HG03095 (cell line): Measurements from ENCODE around the gene RANBP9.

Experiments used
- ATAC-seq: cut with Tn5 transposase; IDR thresholded peaks from one replicate; pipeline ENCODE4 v1.9.1; 2021; ENCODE audit warnings: moderate library complexity; ENCODE audit not compliant: unreplicated experiment

RANBP9 gene

GRCh38 chr6:13604546-13605416, 106.9 kb downstream of the RANBP9 start:
- no peak for ATAC-seq

DNA sequence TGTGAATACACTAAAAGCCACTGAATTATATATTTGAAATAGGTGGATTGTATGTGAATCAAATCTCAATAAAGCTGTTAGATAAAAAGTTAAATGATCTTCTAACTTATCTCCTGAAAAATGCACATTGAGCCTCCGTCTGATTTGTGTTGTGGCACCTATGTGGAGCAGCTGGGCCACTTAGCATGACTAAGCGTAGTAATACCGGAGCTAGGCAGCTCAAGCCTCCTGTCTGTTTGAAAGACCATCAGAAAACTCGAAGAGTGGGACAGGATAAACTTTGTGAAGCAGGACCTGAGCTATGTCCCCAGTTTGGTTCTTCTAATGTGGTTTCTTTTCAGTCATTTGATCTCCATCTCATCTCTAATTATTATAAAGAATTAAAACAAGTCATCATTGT, 107.5 kb downstream of the RANBP9 start:
- ATAC-seq, result no peak

DNA sequence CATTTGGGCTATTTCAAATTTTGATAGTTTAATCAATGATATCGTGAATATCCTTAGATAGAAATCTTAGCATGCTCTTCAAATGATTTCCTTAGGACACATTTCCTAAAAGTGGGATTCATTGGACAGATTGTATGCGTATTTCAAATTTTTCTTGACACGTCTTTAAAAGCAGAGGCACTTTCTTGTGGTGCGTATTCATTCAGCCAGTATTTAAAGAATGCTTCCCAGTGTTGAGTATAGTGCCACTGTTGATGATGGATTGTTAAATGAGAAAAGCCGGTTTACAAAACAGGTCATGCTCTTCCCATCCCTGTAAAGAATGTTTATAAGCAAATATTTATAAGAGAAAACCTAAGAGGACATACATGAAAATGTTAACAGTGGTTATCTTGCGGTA, 111.6 kb downstream of the RANBP9 start:
- no peak for ATAC-seq

DNA sequence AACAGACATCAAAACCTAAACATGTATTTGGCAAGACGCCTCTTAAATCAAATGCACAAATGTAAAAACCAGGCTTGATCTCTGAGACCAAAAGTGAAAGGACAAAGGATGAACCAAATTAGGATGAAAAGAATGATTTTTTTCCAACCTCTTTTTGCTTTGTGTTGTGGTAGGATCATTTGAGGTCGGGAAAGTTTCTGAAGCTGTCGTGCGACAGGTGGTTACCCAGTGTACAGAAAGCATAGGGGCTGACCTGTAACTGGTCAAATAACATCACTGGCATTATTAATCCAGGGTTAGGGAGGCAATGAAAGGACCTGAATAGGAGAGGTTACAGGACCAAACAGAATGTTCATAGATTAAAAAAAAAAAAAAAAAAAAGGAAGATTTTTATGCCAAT, 114.6 kb downstream of the RANBP9 start:
- no peak for ATAC-seq

DNA sequence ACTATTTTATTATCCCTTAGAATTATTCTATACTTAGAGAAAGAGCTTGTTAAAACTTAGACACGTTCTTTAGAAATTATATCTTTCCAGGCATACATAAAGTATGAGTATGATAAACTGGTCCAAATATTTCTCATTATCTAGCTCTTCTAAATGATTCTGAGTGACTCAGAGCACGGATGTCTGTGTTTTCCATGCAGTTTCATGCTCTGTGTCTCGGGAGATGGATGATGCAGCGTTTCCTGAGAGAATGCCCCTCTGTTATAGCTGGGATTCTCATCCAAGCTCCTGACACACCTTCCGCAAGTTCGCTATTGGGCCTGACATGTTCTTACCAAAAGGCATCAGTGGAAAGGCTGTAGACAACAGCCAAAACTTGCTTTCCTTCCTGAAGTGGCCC, 117.9 kb downstream of the RANBP9 start:
- no peak for ATAC-seq

GRCh38 chr6:13593103-13593502, 118.5 kb downstream of the RANBP9 start:
- no peak for ATAC-seq

DNA sequence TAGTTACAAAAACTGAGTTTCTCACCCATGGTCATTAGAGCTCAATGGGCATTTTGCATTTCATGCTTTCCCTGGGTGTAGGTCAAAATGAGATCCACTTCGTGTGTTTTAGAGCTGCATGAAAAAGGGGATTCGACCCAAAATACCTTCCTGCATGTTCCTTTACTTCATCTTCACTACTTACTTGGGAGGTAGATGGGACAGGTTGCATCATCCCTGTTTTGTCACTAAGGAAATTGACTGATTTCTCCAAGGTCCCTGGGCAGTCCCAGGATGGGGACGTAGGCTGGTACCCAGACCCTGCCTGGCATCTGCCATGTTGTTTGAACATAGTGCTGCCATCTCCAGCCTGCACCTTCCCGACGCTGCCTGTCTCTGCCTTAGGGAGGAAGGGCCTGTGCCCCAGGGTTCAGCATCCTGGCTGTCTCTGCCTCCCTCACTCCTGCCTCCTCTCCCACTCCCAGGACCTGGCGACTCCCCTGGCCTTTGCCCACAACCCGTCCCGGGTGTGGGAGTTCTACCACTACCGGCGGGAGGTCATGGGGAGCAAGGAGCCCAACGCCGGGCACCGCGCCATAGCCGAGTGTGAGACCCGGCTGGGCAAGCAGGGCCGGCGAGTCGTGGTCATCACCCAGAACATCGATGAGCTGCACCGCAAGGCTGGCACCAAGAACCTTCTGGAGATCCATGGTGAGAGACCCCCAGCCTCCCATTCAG, 120.3 kb downstream of the RANBP9 start:
- ATAC-seq, result no peak

DNA sequence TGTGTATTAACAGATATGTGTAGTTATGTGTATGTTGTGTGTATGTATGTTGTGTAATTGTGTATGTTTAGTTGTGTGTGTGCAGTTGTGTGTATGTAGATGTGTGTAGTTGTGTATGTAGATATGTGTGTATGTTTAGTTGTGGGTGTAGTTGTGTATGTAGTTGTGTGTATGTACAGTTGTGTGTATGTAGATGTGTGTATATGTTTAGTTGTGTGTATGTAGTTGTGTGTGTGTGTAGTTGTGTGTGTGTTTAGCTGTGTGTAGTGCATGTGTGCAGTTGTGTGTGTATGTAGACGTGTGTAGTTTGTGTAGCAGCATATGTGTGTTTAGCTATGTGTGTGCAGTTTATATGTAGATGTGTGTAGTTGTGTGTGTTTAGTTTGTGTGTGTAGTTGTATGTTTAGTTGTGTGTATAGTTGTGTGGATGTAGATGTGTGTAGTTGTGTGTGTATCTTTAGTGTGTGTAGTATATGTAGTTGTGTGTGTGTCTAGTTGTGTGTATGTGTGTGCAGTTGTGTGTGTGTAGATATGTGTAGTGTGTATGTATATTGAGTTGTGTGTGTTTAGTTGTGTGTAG, 121.0 kb downstream of the RANBP9 start:
- no peak for ATAC-seq

DNA sequence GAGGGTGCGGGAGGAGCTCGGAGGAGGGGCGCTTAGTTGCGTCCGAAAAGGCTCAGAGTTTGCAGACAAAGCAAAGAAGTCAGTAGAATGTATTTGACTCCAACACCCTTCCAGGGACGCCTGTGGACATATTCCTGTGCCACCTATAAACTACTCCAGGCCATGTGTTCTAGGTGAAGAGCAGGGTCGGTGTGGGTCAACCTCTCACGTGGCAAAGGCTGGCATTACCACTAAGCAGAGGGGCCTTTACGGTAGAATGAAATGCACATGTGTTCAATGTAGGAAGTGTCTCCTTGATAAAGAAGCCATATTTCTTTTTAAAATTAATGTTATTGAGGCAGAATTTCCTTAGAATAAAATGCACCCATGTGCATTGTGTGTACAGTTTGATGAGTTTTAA, 121.8 kb downstream of the RANBP9 start:
- no peak for ATAC-seq

- no peak for ATAC-seq
These were observed 124.8 kb downstream of the RANBP9 start for GRCh38 chr6:13586603-13587542.

DNA sequence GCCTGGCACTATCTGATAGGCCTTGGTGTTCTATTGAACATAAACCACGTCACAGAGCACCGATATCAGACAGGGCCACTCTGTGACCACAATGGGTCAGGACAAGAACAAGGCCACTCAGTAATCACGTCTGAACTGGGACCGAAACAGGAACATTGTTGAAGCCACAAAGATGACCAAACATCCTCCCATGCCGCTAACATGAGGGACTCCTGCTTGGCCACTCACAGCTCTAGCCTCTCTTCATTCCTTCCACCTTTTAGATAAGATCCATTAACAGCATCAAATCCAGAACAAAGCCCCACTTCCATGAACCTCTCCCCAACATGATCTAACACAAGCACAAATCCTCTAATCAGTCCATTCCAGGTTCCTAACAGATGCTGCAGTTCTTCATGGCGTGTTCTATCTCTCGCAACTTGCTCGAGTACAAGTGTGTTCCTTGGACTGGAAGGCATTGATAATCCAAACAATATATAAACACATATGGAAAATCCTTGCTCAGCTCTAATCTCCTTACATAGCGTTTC, 129.9 kb downstream of the RANBP9 start:
- no peak for ATAC-seq

- no peak for ATAC-seq
These were observed 131.7 kb downstream of the RANBP9 start for GRCh38 chr6:13579911-13580310.

GRCh38 chr6:13577926-13578325, 133.7 kb downstream of the RANBP9 start:
- ATAC-seq, result no peak

DNA sequence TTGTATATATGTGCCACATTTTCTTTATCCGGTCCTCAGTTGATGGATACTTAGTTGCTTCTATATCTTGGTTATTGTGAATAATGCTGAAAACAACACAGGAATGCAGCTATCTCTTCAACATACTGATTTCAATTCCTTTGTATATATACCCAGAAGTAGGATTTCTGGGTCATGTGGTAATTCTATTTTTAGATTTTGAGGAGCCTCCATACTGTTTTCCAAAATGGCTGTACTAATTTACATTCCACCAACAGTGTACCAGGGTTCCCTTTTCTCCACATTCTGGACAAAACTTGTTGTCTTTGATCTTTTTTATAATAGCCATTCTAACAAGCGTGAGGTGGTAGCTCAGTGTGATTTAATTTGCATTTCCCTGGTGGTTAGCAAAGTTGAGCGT, 135.6 kb downstream of the RANBP9 start:
- ATAC-seq, result no peak

DNA sequence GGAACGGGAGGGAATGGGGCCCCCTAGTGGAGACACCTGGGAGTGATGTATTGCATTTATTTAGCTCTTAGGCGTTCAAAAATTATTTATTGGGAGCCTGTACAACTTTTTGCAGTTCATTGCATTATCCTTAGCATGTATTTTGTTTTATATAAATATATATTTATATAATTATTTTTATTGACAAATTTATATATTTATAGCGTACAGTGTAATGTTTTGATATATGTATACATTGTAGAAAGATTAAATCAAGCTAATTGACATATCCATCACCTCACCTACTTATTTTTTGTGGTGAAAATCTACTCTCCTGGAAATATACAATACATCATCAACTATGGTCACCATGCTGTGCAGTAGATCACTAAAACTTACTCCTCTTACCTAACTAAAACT, 136.3 kb downstream of the RANBP9 start:
- ATAC-seq, result no peak

DNA sequence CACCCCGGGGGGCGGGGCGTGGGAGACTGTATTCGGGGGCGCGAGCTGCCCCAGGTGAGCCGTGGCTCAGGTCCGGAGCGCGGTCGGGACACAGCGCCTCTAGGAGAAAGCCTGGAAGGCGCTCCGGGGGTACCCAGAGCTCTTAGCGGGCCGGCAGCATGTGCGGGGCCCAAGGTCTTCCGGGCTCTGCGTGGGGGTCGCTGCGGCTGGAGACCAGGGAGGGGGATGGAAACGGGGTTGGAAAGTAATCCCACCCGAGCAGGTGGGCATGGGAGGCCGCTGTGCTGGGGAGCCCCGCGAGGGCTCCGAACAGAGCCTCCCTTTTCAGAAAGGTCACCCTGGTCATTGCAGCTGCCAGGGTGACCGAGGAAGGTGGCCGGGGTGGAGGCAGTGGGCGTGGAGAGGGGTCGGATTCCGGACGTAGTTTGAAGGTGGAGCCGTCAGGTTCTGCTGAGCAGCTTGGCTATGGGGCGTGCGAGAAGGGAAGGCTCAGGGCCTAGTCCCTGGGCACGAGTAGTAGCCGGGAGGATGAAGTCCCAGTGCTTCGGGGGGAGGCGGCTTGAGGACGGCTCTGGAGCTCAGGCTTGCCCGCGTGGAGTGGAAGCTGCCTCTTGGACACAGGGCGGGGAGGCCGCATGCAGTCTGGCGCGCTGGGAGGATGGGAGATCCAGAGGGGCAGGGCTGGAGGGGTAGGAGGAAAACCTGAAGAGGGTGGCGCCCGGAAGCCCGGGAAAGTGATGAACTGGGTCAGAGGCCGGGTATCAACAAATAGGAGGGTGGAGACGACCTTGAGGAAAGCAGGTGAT, 136.9 kb downstream of the RANBP9 start, which contains the start of gene SIRT5:
Gene SIRT5 (plus strand): TSS at position 31 of the 806 bp plus-strand sequence. CDS start 9,510 bp downstream, outside the sequence.
- ATAC-seq, result peak; percentile 57

GRCh38 chr6:13574149-13574570, 137.5 kb downstream of the RANBP9 start:
- ATAC-seq, result peak; percentile 69

DNA sequence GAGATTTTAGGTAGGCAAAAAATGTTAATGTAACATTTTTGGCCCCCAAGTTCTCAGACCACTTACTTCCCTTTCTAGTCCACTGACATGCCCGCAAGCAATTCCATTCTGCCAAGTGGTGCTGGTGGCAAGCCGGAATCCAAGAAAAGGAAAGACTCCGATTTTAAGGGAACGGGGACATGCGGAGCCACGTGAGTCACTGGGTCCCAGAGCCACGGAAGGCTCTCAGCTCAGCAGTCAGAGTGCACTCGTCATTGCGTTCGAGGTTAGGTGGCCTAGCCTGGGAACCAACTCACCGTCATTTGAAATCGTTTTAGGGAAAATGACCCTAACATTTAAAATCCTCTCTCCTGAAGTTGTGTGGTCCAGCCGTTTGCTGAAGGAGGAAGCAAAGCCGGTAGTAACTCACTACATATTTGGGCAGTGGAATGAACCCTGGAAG, 137.9 kb downstream of the RANBP9 start:
- no peak for ATAC-seq

DNA sequence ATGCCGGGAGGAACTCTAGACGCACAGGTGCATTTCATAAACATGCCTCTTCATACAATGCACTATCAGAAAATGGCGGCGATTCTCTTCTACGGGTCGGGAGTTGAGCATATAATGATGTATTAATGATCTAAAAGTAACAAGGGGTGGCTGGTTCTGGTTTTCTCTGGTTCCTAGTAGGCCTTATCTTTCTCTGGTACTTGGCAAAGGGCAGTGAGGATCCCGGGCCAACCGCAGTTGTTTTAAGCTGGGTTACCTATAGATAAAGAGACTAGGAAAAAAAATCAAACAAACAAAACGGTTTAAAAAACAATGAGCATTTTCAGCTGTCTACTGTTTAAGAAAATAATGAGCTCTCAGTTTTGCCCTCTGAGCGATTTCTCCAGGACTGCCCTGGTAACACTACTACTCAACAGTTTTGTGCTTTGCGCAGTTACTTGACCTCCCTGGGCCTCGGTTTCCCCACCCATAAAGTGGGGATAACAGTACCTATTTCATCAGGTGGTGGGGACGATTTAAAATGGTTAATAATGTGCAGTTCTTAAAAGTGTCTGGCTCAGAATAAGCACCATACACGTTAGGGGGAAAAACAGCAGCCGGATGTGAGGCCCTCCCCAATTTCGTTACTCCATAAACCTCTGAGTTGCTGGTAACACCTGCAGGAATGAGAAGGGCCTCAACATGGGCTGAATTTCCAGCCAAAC, 138.5 kb downstream of the RANBP9 start:
- ATAC-seq, result no peak
